ENCODE measurements around the gene KRT6C. TPM values are rescaled to one million over a fixed set of nuclear protein-coding genes. Genes with fewer than 3 reads are reported as not detected.

Gene KRT6C
- polyA plus RNA-seq, 1 experiment = not detected

DNA sequence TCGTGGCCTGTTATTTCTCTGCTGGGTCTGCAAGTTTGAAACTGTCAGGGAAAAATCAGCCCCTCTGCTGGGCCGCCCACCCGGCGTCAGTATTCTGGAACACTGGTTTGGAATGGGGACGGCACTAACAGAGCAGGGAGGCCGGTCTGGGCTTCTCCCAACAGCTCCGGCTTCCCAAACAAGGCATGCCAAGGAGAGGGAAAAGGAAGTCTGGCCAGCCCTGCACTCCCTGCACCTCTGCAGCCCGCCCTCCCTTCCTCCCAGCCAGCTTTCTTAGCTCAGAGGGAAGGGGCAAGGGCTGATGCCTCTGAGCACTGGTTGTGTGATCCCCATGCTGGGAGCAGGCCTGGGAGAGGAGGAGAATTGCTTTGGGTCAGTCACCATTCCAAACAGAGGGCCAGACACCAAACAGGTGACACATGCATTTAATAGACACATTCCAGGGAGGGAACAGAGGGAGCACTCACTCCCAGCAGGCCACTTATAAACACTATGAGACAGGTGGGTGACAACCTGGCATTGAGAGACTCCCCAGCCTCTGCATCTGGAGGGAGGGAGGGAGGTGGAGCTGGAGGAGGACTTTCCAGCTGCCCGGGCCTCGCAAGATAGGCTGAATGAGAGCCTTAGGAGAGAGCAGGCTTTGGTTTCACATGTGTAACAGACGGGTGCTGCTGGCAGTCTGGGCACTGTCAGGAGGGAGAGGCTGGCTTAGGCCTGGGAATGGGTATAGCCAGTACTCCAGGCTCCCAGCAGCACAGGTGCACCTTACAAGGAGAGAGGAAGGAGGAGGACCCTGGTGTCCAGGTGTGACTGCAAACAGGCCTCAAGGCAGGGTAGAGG, 49.7 kb downstream of the KRT6C start:
- no peak for DNase-seq (ENCODE audit: low read depth, low spot score)
- Histone ChIP-seq H3K9me3 (ENCODE audit: control insufficient read depth, insufficient read depth, low read length) (no peaks in the 10 kb centered on the region), H3K4me3 (ENCODE audit: low read depth, low read length) (no peak overlapping the region), H3K27ac (ENCODE audit: low read depth, low read length) (no peak overlapping the region), H3K27me3 (ENCODE audit: control insufficient read depth, insufficient read depth, low read length) (peaks cover 25% of the 10 kb centered on the region)
- TF ChIP-seq, protein P1, sequence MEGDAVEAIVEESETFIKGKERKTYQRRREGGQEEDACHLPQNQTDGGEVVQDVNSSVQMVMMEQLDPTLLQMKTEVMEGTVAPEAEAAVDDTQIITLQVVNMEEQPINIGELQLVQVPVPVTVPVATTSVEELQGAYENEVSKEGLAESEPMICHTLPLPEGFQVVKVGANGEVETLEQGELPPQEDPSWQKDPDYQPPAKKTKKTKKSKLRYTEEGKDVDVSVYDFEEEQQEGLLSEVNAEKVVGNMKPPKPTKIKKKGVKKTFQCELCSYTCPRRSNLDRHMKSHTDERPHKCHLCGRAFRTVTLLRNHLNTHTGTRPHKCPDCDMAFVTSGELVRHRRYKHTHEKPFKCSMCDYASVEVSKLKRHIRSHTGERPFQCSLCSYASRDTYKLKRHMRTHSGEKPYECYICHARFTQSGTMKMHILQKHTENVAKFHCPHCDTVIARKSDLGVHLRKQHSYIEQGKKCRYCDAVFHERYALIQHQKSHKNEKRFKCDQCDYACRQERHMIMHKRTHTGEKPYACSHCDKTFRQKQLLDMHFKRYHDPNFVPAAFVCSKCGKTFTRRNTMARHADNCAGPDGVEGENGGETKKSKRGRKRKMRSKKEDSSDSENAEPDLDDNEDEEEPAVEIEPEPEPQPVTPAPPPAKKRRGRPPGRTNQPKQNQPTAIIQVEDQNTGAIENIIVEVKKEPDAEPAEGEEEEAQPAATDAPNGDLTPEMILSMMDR (IDR thresholded peaks at IDR 0.05; ENCODE audit: low read depth, low read length) = no peak
- POLR2A ChIA-PET = no interaction called here
- CTCF ChIA-PET = no interaction called here

DNA sequence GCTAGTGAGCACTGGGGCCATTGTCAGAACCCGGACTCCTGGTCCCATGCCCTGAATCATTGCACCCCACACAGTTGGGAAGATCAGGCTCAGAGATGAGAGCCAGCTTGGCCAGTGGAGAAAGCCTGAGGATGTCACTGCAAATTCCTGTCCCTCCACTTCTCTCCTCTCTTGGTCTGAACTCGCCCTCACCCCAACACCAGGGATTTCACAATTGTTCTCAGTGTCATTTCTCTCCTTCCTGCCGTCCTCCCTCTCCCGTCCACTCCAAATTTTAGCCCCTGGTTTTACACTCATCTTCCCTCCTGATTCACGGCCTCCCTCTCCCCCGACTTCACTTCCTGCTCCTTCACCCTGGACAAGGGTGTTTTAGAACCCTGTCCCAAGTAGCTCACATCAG, 50.6 kb downstream of the KRT6C start:
- H3K4me3 ChIP-seq (ENCODE audit: low read depth, low read length) = no peak overlapping the region
- POLR2A ChIA-PET = no interaction called here
- no peak overlapping the region for H3K27ac ChIP-seq (ENCODE audit: low read depth, low read length)
- CTCF ChIA-PET = no interaction called here
- DNase-seq (ENCODE audit: low read depth, low spot score) = no peak
- no peaks in the 10 kb centered on the region for H3K9me3 ChIP-seq (ENCODE audit: control insufficient read depth, insufficient read depth, low read length)
- TF ChIP-seq, protein P1 (IDR thresholded peaks at IDR 0.05; ENCODE audit: low read depth, low read length) = no peak
- H3K27me3 ChIP-seq (ENCODE audit: control insufficient read depth, insufficient read depth, low read length) = peaks cover 24% of the 10 kb centered on the region

GRCh38 chr12:52419656-52420055, 53.9 kb downstream of the KRT6C start:
- DNase-seq (ENCODE audit: low read depth, low spot score) = no peak
- H3K27me3 ChIP-seq (ENCODE audit: control insufficient read depth, insufficient read depth, low read length) = peaks cover 17% of the 10 kb centered on the region
- H3K4me3 ChIP-seq (ENCODE audit: low read depth, low read length) = no peak overlapping the region
- ChIA-PET CTCF (no interaction called here), POLR2A (no interaction called here)
- H3K9me3 ChIP-seq (ENCODE audit: control insufficient read depth, insufficient read depth, low read length) = no peaks in the 10 kb centered on the region
- TF ChIP-seq, protein P1 (IDR thresholded peaks at IDR 0.05; ENCODE audit: low read depth, low read length) = no peak
- no peak overlapping the region for H3K27ac ChIP-seq (ENCODE audit: low read depth, low read length)

DNA sequence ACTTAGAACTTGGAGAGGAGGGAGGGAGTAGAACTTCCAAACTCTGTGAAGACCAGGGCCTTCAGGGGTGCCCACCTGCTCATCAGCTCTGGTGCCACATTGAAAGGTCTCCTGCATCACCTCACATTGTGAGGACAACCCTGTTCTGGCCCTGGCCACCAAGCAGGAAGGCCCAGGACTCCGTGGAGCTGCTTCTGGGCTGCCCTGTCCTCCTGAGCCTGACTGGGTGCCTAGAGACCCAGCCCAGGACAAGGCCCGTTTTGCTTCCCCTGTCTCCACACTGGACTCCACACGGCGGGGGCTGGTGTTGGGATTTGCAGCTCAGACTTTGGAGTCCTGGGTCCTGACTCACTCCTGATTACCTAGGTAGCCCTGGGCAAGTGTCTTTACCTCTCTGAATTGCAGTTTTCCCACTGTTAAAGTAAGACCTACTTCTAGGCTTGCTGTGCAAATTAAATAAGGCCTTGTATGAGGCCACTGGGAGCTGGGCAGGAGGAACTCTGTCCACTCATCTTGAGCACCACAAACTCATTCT, 55.0 kb downstream of the KRT6C start:
- POLR2A ChIA-PET = no interaction called here
- H3K27me3 ChIP-seq (ENCODE audit: control insufficient read depth, insufficient read depth, low read length) = peaks cover 16% of the 10 kb centered on the region

More for the DNA sequence above, 55.0 kb downstream of the KRT6C start:
- no peaks in the 10 kb centered on the region for H3K9me3 ChIP-seq (ENCODE audit: control insufficient read depth, insufficient read depth, low read length)
- no peak overlapping the region for H3K27ac ChIP-seq (ENCODE audit: low read depth, low read length)
- DNase-seq (ENCODE audit: low read depth, low spot score) = no peak
- TF ChIP-seq, protein P1 (IDR thresholded peaks at IDR 0.05; ENCODE audit: low read depth, low read length) = no peak
- CTCF ChIA-PET = no interaction called here
- no peak overlapping the region for H3K4me3 ChIP-seq (ENCODE audit: low read depth, low read length)

Other genes starting within 250 kb of the KRT6C start
- gene KRT7, start 240.6 kb downstream of the KRT6C start, polyA plus RNA-seq (2011; rRNA removed) = 1.0 and 4.6 TPM in 2 replicates
- gene KRT86, start 199.2 kb downstream of the KRT6C start, polyA plus RNA-seq (2011; rRNA removed) = 0.04 TPM in 1 of 2 replicates, not detected in the other
- 0.24 and 2.3 TPM in 2 replicates for gene KRT81, start 182.3 kb downstream of the KRT6C start, polyA plus RNA-seq (2011; rRNA removed)
- 0.04 TPM in 1 of 2 replicates, not detected in the other for gene KRT83, start 152.4 kb downstream of the KRT6C start, polyA plus RNA-seq (2011; rRNA removed)
- not detected in 2 replicates for gene KRT85, start 106.3 kb downstream of the KRT6C start, polyA plus RNA-seq (2011; rRNA removed)
- gene KRT84, start 88.2 kb downstream of the KRT6C start, polyA plus RNA-seq (2011; rRNA removed) = not detected in 2 replicates
- gene KRT82, start 67.5 kb downstream of the KRT6C start, polyA plus RNA-seq (2011; rRNA removed) = not detected in 2 replicates
- not detected in 2 replicates for gene KRT75, start 39.4 kb downstream of the KRT6C start, polyA plus RNA-seq (2011; rRNA removed)
- gene KRT6B, start 21.7 kb downstream of the KRT6C start, polyA plus RNA-seq (2011; rRNA removed) = not detected in 2 replicates
- gene KRT6A, start 19.5 kb upstream of the KRT6C start, polyA plus RNA-seq (2011; rRNA removed) = not detected in 2 replicates
- 0.31 TPM in 1 of 2 replicates, not detected in the other for gene KRT5, start 46.6 kb upstream of the KRT6C start, polyA plus RNA-seq (2011; rRNA removed)
- gene KRT71, start 79.3 kb upstream of the KRT6C start, polyA plus RNA-seq (2011; rRNA removed) = not detected in 2 replicates
- gene KRT74, start 100.0 kb upstream of the KRT6C start, polyA plus RNA-seq (2011; rRNA removed) = not detected in 2 replicates
- not detected in 2 replicates for gene KRT72, start 127.7 kb upstream of the KRT6C start, polyA plus RNA-seq (2011; rRNA removed)
- not detected in 2 replicates for gene KRT73, start 144.8 kb upstream of the KRT6C start, polyA plus RNA-seq (2011; rRNA removed)
- gene KRT2, start 178.4 kb upstream of the KRT6C start, polyA plus RNA-seq (2011; rRNA removed) = not detected in 2 replicates
- gene KRT1, start 206.6 kb upstream of the KRT6C start, polyA plus RNA-seq (2011; rRNA removed) = not detected in 2 replicates
- gene KRT77, start 229.7 kb upstream of the KRT6C start, polyA plus RNA-seq (2011; rRNA removed) = not detected in 2 replicates